ENCODE data around the gene P4HA1.

DNA sequence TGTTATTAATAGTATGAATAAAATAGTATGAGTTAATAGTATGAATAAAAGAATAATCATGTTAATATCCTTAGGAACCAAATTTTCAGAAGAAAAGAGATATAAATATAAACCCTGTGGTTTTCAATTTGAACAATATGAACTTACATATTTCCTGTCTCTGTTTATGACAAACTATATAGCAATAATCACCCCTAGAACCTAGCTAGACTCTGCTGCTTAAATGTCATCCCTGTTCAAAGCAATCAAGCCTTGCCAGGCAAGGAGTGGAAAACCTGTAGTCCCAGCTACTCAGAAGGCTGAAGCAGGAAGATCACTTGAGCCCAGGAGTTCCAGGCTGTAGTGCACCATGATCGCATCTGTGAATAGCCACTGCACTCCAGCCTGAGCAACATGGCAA lies 36.5 kb downstream of the P4HA1 start:
- TF ChIP-seq POLR2A (IDR thresholded peaks at IDR 0.05; ENCODE audit: low read depth, low read length) (no peak), TAF1 (IDR thresholded peaks at IDR 0.05; ENCODE audit: borderline replicate concordance, low read depth, low read length) (no peak)
